GM23248 (cell line): Measurements from ENCODE around the gene TSPOAP1.
"Not testable (repeated sequence)": the region's sequence is repeated elsewhere in the genome, so short reads cannot be mapped to it uniquely, and the experiment has no call there.

ENCODE experiments used
- EZH2 ChIP-seq: fragments of 200-600 bp; sonication (generic); IDR thresholded peaks from 2 replicates; pipeline ENCODE4 v1.6.1; 2018; ENCODE audit warnings: antibody characterized with exemption, mild to moderate bottlenecking; ENCODE audit not compliant: insufficient read depth, poor library complexity, severe bottlenecking
- EZH2phosphoT487 ChIP-seq: fragments of 200-600 bp; sonication (generic); IDR thresholded peaks from 2 replicates; pipeline ENCODE4 v1.6.1; 2018; ENCODE audit warnings: antibody characterized with exemption, moderate library complexity, mild to moderate bottlenecking, low read depth; ENCODE audit not compliant: insufficient read depth

DNA sequence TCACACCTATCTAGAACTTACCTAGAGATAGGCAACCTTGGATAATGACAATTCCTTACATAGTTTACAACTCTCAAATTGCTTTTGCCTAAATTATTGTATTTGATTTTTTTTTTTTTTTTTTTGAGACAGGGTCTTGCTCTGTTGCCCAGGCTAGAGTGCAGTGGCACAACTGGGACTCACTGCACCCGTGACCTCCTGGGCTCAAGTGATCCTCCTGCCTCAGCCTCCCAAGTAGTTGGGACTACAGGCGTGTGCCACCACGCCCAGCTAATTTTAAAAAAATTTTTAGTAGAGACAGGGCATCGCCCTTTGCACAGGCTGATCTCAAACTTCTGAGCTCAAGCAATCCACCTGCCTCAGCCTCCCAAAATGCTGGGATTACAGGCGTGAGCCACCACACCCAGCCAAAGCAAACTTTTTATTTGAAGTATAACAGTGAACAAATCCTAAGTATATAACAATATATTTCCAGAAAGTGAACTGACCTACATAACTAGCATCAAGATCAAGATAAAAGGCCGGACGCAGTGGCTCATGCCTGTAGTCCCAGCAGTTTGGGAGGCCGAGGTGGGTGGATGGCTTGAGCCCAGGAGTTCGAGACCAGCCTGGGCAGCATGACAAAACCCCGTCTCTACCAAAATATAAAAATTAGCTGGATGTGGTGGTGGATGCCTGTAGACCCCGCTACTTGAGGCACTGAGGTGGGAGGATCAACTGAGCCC, 12.7 kb upstream of the TSPOAP1 start:
- not testable (repeated sequence) for TF ChIP-seq EZH2phosphoT487, EZH2
